HCT116 (cell line): Measurements from ENCODE around the gene PSENEN.

Experiments used
- EZH2phosphoT487 ChIP-seq: fragments of 200-600 bp; IDR thresholded peaks from 2 replicates; pipeline ENCODE4 v1.6.1; 2018; ENCODE audit warnings: antibody characterized with exemption, borderline replicate concordance
- POLR2AphosphoS5 ChIP-seq: IDR thresholded peaks from 2 replicates; pipeline ENCODE4 v1.6.1; 2011; ENCODE audit warnings: mild to moderate bottlenecking, low read depth, low read length, moderate library complexity
- SIN3A ChIP-seq: IDR thresholded peaks from 2 replicates; pipeline ENCODE4 v1.6.1; 2012; ENCODE audit warnings: low read depth
- SP1 ChIP-seq: IDR thresholded peaks from 2 replicates; pipeline ENCODE4 v1.6.1; 2012; ENCODE audit warnings: low read depth
- SRF ChIP-seq: IDR thresholded peaks from 2 replicates; pipeline ENCODE4 v1.6.1; 2012; ENCODE audit warnings: low read depth
- TCF7L2 ChIP-seq: IDR thresholded peaks from 2 replicates; pipeline ENCODE4 v1.7.0; 2011; ENCODE audit warnings: borderline replicate concordance, inconsistent platforms; ENCODE audit not compliant: insufficient read depth, insufficient read length; ENCODE audit errors: extremely low read depth
- ZFX ChIP-seq: fragments of 450-650 bp; IDR thresholded peaks from 2 replicates; pipeline ENCODE4 v1.6.1; 2017
- ZNF274 ChIP-seq: fragments of 200-500 bp; sonication (Bioruptor generic); IDR thresholded peaks from 2 replicates; pipeline ENCODE4 v1.6.1; 2014; ENCODE audit warnings: mild to moderate bottlenecking, low read depth, low read length, inconsistent platforms
- TF ChIP-seq, protein P1 (sequence below), 3 experiments: fragments of 200-600 bp in 1 of 3; sonication (generic) in 1 of 3; IDR thresholded peaks in 2 of 3; conservative IDR thresholded peaks in 1 of 3; 2 replicates each; pipeline ENCODE4 v1.5.1; 2012 to 2017; ENCODE audit warnings: low read depth in 2 of 3, low read length in 2 of 3, antibody characterized with exemption in 1 of 3, borderline replicate concordance in 1 of 3, control low read depth in 1 of 3, mild to moderate bottlenecking in 1 of 3, mixed read lengths in 1 of 3, mixed run types in 1 of 3, moderate library complexity in 1 of 3; ENCODE audit not compliant: insufficient read depth in 1 of 3
- TF ChIP-seq, protein P2 (sequence below): IDR thresholded peaks from 2 replicates; pipeline ENCODE4 v1.6.1; 2012; ENCODE audit warnings: low read depth
- TF ChIP-seq, protein P3 (sequence below): IDR thresholded peaks from 2 replicates; pipeline ENCODE4 v1.6.1; 2012

DNA sequence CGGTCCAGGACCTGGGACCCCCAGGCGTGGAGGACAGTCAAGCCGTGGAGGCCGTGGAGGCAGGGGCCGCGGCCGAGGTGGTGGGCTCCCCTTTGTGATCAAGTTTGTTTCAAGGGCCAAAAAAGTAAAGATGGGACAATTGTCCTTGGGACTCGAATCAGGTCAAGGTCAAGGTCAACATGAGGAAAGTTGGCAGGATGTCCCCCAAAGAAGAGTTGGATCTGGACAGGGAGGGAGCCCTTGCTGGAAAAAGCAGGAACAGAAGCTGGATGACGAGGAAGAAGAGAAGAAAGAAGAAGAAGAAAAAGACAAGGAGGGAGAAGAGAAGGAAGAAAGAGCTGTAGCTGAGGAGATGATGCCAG is 25.3 kb upstream of the PSENEN start:
- TF ChIP-seq, protein P1, sequence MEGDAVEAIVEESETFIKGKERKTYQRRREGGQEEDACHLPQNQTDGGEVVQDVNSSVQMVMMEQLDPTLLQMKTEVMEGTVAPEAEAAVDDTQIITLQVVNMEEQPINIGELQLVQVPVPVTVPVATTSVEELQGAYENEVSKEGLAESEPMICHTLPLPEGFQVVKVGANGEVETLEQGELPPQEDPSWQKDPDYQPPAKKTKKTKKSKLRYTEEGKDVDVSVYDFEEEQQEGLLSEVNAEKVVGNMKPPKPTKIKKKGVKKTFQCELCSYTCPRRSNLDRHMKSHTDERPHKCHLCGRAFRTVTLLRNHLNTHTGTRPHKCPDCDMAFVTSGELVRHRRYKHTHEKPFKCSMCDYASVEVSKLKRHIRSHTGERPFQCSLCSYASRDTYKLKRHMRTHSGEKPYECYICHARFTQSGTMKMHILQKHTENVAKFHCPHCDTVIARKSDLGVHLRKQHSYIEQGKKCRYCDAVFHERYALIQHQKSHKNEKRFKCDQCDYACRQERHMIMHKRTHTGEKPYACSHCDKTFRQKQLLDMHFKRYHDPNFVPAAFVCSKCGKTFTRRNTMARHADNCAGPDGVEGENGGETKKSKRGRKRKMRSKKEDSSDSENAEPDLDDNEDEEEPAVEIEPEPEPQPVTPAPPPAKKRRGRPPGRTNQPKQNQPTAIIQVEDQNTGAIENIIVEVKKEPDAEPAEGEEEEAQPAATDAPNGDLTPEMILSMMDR (IDR thresholded peaks at IDR 0.05 in 2 of 3, conservative IDR thresholded peaks at IDR 0.05 in 1 of 3; ENCODE audit: borderline replicate concordance in 1 of 3, insufficient read depth in 1 of 3, low read depth in 2 of 3, low read length in 2 of 3): no peak
- no peak for TF ChIP-seq SP1
- no peak for TF ChIP-seq SIN3A
- TF ChIP-seq, protein P2, sequence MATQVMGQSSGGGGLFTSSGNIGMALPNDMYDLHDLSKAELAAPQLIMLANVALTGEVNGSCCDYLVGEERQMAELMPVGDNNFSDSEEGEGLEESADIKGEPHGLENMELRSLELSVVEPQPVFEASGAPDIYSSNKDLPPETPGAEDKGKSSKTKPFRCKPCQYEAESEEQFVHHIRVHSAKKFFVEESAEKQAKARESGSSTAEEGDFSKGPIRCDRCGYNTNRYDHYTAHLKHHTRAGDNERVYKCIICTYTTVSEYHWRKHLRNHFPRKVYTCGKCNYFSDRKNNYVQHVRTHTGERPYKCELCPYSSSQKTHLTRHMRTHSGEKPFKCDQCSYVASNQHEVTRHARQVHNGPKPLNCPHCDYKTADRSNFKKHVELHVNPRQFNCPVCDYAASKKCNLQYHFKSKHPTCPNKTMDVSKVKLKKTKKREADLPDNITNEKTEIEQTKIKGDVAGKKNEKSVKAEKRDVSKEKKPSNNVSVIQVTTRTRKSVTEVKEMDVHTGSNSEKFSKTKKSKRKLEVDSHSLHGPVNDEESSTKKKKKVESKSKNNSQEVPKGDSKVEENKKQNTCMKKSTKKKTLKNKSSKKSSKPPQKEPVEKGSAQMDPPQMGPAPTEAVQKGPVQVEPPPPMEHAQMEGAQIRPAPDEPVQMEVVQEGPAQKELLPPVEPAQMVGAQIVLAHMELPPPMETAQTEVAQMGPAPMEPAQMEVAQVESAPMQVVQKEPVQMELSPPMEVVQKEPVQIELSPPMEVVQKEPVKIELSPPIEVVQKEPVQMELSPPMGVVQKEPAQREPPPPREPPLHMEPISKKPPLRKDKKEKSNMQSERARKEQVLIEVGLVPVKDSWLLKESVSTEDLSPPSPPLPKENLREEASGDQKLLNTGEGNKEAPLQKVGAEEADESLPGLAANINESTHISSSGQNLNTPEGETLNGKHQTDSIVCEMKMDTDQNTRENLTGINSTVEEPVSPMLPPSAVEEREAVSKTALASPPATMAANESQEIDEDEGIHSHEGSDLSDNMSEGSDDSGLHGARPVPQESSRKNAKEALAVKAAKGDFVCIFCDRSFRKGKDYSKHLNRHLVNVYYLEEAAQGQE: no peak
- TF ChIP-seq SRF: no peak
- TF ChIP-seq POLR2AphosphoS5: no peak
- TF ChIP-seq EZH2phosphoT487: no peak
- TF ChIP-seq, protein P3, sequence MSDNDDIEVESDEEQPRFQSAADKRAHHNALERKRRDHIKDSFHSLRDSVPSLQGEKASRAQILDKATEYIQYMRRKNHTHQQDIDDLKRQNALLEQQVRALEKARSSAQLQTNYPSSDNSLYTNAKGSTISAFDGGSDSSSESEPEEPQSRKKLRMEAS: no peak
- TF ChIP-seq ZNF274: no peak
- no peak for TF ChIP-seq TCF7L2
- no peak for TF ChIP-seq ZFX
